HAP-1 (cell line): ENCODE results near the gene TTC34.
"Not testable (repeated sequence)": the region's sequence is repeated elsewhere in the genome, so short reads cannot be mapped to it uniquely, and the experiment has no call there.

Experiments used
- DNase-seq, 2 experiments: peaks; one replicate each; pipeline ENCODE4 v3.0.0-alpha.2; 2016 to 2020; ENCODE audit warnings: low spot score in 2 of 2
- H3K27me3 ChIP-seq: fragments of 250-450 bp; sonication (Bioruptor Pico); 2 replicates; pipeline ENCODE4 v1.5.1; 2020; ENCODE audit warnings: low read depth, mild to moderate bottlenecking, moderate library complexity
- H3K36me3 ChIP-seq: fragments of 250-450 bp; sonication (Bioruptor Pico); replicated peaks from 2 replicates; pipeline ENCODE4 v1.5.1; 2020; ENCODE audit warnings: mild to moderate bottlenecking
- H3K4me1 ChIP-seq: fragments of 250-450 bp; sonication (Bioruptor Pico); 2 replicates; pipeline ENCODE4 v1.5.1; 2020; ENCODE audit warnings: mild to moderate bottlenecking
- H3K4me3 ChIP-seq: fragments of 250-450 bp; sonication (Bioruptor Pico); 2 replicates; pipeline ENCODE4 v1.5.1; 2020; ENCODE audit warnings: mild to moderate bottlenecking, moderate library complexity
- H3K9me3 ChIP-seq: fragments of 250-450 bp; sonication (Bioruptor Pico); 2 replicates; pipeline ENCODE4 v1.5.1; 2020; ENCODE audit warnings: mild to moderate bottlenecking, moderate library complexity
- in situ Hi-C: fragments of 300-500 bp; cut with MboI; formaldehyde crosslinking; loops from 3 replicates; pipeline ENCODE4 v1.14.3; 2020; ENCODE audit warnings: low sequenced_read_pairs, inconsistent platforms, mixed read lengths

TTC34 gene

DNA sequence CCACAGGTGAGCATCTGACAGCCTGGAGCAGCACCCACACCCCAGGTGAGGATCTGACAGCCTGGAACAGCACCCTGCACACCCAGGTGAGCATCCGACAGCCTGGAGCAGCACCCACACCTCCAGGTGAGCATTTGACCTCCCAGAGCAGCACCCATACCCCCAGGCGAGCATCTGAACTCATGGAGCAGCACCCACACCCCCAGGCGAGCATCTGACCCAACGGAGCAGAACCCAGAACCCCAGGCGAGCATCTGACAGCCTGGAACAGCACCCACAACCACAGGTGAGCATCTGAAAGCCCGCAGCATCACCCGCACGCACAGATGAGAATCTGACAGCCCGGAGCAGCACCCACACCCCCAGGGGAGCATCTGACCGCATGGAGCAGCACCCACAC lies 111.3 kb downstream of the TTC34 start:
- H3K4me1 ChIP-seq, H3K4me3 ChIP-seq, H3K36me3 ChIP-seq, H3K27me3 ChIP-seq, H3K9me3 ChIP-seq, DNase-seq, in situ Hi-C loops: not testable (repeated sequence)

DNA sequence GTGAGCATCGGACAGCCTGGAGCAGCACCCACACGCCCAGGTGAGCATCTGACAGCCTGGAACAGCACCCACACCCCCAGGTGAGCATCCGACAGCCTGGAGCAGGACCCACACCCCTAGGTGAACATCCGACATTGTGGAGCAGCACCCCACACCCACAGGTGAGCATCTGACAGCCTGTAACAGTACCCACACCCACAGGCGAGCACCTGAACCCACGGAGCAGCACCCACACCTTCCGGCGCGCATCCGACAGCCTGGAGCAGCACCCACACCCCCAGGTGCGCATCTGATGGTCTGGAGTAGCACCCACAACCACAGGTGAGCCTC lies 113.2 kb downstream of the TTC34 start:
- H3K4me3 ChIP-seq, H3K4me1 ChIP-seq, H3K9me3 ChIP-seq, H3K36me3 ChIP-seq, DNase-seq, H3K27me3 ChIP-seq, in situ Hi-C loops: not testable (repeated sequence)

DNA sequence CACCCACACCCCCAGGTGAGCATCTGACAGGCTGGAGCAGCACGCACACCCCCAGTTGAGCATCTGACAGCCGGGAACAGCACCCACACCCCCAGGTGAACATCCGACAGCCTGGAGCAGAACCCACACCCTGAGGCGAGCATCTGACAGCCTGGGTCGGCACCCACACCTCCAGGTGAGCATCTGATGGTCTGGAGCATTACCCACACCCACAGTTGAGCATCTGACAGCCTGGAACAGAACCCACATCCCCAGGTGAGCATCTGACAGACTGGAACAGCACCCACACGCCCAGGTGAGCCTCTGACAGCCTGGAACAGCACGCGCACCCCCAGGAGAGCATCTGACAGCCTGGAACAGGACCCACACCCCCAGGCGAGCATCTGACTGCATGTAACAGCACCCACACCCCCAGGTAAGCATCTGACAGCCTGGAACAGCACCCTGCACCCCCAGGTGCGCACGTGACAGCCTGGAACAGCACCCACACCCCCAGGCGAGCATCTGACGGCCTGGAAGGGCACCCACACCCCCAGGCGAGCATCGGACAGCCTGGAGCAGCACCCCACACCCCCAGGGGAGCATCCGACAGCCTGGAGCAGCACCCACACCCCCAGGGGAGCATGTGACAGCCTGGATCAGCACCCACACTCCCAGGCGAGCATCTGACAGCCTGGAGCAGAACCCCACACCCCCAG lies 113.7 kb downstream of the TTC34 start:
- peak in 1 of 2 experiments; percentile 32 for DNase-seq
- H3K4me3 ChIP-seq, H3K9me3 ChIP-seq, in situ Hi-C loops, H3K4me1 ChIP-seq, H3K36me3 ChIP-seq, H3K27me3 ChIP-seq: not testable (repeated sequence)

DNA sequence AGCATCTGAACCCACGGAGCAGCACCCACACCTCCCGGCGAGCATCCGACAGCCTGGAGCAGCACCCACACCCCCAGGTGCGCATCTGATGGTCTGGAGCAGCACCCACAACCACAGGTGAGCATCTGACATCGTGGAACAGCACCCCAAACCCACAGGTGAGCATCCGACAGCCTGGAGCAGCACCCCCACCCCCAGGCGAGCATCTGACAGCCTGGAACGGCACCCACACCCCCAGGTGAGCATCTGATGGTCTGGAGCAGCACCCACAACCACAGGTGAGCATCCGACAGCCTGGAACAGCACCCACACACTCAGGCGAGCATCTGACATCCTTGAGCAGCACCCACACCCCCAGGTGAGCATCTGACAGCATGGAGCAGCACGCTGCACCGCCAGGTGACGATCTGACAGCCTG lies 114.3 kb downstream of the TTC34 start:
- H3K4me3 ChIP-seq, H3K27me3 ChIP-seq, H3K36me3 ChIP-seq, DNase-seq, H3K9me3 ChIP-seq, H3K4me1 ChIP-seq, in situ Hi-C loops: not testable (repeated sequence)

DNA sequence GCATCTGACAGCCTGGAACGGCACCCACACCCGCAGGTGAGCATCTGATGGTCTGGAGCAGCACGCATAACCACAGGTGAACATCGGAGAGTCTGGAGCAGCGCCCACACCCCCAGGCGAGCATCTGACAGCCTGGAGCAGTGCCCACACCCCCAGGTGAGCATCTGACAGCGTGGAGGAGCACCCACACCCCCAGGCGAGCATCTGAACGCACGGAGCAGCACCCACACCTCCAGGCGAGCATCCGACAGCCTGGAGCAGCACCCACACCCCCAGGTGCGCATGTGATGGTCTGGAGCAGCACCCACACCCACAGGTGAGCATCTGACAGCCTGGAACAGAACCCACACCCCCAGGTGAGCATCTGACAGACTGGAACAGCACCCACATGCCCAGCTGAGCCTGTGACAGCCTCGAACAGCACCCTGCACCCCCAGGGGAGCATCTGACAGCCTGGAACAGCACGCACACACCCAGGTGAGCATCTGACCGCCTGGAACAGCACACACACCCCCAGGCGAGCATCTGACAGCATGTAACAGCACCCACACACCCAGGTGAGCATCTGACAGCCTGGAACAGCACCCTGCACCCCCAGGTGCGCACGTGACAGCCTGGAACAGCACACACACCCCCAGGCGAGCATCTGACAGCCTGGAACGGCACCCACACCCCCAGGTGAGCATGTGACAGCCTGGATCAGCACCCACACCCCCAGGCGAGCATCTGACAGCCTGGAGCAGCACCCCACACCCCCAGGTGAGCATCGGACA lies 115.2 kb downstream of the TTC34 start:
- H3K27me3 ChIP-seq, in situ Hi-C loops, H3K36me3 ChIP-seq, H3K4me1 ChIP-seq, H3K9me3 ChIP-seq, DNase-seq, H3K4me3 ChIP-seq: not testable (repeated sequence)

DNA sequence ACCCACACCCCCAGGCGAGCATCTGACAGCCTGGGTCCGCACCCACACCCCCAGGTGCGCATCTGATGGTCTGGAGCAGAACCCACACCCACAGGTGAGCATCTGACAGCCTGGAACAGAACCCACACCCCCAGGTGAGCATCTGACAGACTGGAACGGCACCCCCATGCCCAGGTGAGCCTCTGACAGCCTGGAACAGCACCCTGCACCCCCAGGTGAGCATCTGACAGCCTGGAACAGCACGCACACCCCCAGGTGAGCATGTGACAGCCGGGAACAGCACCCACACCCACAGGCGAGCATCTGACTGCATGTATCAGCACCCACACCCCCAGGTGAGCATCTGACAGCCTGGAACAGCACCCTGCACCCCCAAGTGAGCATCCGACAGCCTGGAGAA lies 115.8 kb downstream of the TTC34 start:
- in situ Hi-C loops, H3K9me3 ChIP-seq, DNase-seq, H3K4me3 ChIP-seq, H3K4me1 ChIP-seq, H3K27me3 ChIP-seq, H3K36me3 ChIP-seq: not testable (repeated sequence)

DNA sequence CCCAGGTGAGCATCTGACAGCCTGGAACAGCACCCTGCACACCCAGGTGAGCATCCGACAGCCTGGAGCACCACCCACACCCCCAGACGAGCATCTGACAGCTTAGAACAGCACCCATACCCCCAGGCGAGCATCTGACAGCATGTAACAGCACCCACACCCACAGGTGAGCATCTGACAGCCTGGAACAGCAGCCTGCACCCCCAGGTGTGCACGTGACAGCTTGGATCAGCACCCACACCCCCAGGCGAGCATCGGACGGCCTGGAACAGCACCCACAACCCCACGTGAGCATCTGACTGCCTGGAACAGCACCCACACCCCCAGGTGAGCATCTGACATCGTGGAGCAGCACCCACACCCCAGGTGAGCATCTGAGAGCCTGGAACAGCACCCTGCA lies 116.6 kb downstream of the TTC34 start:
- in situ Hi-C loops, H3K4me3 ChIP-seq: not testable (repeated sequence)

DNA sequence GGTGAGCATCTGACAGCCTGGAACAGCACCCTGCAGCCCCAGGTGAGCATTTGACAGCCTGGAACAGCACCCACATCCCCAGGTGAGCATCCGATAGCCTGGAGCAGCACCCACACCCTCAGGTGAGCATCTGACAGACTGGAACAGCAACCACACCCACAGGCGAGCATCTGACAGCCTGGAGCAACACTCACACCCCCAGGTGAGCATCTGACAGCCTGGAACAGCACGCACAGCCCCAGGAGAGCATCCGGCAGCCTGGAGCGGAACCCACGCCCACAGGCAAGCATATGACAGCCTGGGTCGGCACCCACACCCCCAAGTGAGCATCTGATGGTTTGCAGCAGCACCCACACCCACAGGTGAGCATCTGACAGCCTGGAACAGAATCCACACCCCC lies 117.5 kb downstream of the TTC34 start:
- peak; percentile 2 to 53 for DNase-seq
- in situ Hi-C loops = not testable (repeated sequence)

More for the DNA sequence above, 116.6 kb downstream of the TTC34 start:
- H3K36me3 ChIP-seq, H3K4me1 ChIP-seq, H3K9me3 ChIP-seq, H3K27me3 ChIP-seq, DNase-seq: not testable (repeated sequence)

DNA sequence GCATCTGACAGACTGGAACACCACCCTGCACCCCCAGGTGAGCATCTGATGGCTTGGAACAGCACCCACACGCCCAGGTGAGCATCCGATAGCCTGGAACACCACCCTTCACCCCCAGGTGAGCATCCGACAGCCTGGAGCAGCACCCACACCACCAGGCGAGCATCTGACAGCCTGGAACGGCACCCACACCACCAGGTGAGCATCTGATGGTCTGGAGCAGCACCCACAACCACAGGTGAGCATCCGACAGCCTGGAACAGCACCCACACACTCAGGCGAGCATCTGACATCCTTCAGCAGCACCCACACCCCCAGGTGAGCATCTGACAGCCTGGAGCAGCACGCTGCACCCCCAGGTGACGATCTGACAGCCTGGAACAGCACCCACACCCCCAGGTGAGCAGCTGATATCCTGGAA lies 118.2 kb downstream of the TTC34 start:
- DNase-seq = peak in 1 of 2 experiments; percentile 1
- H3K27me3 ChIP-seq, H3K9me3 ChIP-seq, H3K36me3 ChIP-seq, in situ Hi-C loops, H3K4me1 ChIP-seq, H3K4me3 ChIP-seq: not testable (repeated sequence)

More for the DNA sequence above, 117.5 kb downstream of the TTC34 start:
- not testable (repeated sequence) for H3K9me3 ChIP-seq, H3K4me3 ChIP-seq, H3K36me3 ChIP-seq, H3K27me3 ChIP-seq, H3K4me1 ChIP-seq

DNA sequence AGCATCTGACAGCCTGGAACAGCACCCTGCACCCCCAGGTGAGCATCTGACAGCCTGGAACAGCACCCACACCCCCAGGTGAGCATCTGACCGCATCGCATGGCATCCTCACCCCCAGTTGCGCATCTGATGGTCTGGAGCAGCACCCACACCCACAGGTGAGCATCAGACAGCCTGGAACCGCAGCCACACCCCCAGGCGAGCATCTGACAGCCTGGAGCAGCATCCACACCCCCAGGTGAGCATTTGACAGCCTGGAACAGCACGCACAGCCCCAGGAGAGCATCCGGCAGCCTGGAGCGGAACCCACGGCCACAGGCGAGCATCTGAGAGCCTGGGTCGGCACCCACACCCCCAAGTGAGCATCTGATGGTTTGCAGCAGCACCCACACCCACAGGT lies 118.6 kb downstream of the TTC34 start:
- H3K4me1 ChIP-seq, H3K27me3 ChIP-seq, H3K9me3 ChIP-seq, in situ Hi-C loops, H3K36me3 ChIP-seq, DNase-seq, H3K4me3 ChIP-seq: not testable (repeated sequence)

DNA sequence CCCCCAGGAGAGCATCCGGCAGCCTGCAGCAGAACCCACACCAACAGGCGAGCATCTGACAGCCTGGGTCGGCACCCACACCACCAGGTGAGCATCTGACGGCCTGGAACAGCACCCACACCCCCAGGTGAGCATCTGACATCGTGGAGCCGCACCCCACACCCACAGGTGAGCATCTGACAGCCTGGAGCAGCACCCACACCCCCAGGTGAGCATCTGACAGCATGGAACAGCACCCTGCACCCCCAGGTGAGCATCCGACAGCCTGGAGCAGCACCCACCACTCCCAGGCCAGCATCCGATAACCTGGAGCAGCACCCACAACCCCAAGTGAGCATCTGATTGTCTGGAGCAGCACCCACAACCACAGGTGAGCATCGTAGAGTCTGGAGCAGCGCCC lies 124.8 kb downstream of the TTC34 start:
- H3K9me3 ChIP-seq, H3K36me3 ChIP-seq, H3K4me3 ChIP-seq, H3K4me1 ChIP-seq, in situ Hi-C loops, H3K27me3 ChIP-seq, DNase-seq: not testable (repeated sequence)

DNA sequence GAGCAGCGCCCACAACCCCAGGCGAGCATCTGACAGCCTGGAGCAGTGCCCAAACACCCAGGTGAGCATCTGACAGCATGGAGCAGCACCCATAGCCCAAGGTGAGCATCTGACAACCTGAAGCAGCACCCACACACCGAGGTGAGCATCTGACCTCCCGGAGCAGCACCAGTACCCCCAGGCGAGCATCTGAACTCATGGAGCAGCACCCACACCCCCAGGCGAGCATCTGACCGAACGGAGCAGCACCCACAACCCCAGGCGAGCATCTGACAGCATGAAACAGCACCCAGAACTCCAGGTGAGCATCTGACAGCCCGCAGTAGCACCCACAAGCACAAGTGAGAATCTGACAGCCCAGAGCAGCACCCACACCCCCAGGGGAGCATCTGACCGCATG lies 129.8 kb downstream of the TTC34 start:
- H3K36me3 ChIP-seq, in situ Hi-C loops, H3K27me3 ChIP-seq, H3K4me3 ChIP-seq, DNase-seq, H3K4me1 ChIP-seq, H3K9me3 ChIP-seq: not testable (repeated sequence)

DNA sequence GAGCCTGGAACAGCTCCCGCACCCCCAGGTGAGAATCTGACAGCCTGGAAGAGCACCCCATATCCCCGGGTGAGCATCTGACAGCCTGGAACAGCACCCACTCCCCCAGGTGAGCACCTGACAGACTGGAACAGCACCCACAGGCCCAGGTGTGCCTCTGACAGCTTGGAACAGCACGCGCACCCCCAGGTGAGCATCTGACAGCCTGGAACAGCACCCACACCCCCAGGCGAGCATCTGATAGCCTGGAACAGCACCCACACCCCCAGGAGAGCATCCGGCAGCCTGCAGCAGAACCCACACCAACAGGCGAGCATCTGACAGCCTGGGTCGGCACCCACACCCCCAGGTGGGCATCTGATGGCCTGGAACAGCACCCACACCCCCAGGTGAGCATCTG lies 141.7 kb downstream of the TTC34 start:
- H3K4me1 ChIP-seq, in situ Hi-C loops, H3K36me3 ChIP-seq, H3K4me3 ChIP-seq, H3K27me3 ChIP-seq, H3K9me3 ChIP-seq: not testable (repeated sequence)
- DNase-seq = peak in 1 of 2 experiments; percentile 5

DNA sequence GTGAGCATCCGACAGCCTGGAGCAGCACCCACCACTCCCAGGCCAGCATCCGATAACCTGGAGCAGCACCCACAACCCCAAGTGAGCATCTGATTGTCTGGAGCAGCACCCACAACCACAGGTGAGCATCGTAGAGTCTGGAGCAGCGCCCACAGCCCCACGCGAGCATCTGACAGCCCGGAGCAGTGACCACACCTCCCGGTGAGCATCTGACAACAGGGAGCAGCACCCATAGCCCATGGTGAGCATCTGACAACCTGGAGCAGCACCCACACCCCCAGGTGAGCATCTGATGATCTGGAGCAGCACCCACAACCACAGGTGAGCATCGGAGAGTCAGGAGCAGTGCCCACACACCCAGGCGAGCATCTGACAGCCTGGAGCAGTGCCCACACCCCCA lies 143.6 kb downstream of the TTC34 start:
- H3K9me3 ChIP-seq, H3K4me1 ChIP-seq, in situ Hi-C loops, H3K4me3 ChIP-seq, H3K27me3 ChIP-seq, H3K36me3 ChIP-seq, DNase-seq: not testable (repeated sequence)

DNA sequence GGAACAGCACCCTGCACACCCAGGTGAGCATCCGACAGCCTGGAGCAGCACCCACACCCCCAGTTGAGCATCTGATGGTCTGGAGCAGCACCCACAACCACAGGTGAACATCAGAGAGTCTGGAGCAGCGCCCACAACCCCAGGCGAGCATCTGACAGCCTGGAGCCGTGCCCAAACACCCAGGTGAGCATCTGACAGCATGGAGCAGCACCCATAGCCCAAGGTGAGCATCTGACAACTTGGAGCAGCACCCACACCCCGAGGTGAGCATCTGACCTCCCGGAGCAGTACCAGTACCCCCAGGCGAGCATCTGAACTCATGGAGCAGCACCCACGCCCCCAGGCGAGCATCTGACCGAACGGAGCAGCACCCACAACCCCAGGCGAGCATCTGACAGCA lies 144.4 kb downstream of the TTC34 start:
- H3K4me1 ChIP-seq, in situ Hi-C loops, H3K27me3 ChIP-seq: not testable (repeated sequence)

More for the DNA sequence above, 144.4 kb downstream of the TTC34 start:
- H3K9me3 ChIP-seq, H3K36me3 ChIP-seq, H3K4me3 ChIP-seq, DNase-seq: not testable (repeated sequence)
